ENCODE results near the gene PLD1.

The PLD1 gene

GRCh38 chr3:171661484-171661883, 148.8 kb downstream of the PLD1 start:
- in situ Hi-C loops (cut with MboI; ENCODE audit: low sequenced_read_pairs, unreplicated experiment), result loop anchor here (25.0 kb wide), 1 partner anchor 676 kb away; no protein-coding TSS in a partner anchor
- TF ChIP-seq CTCF (IDR thresholded peaks at IDR 0.05; ENCODE audit: borderline replicate concordance, control extremely low read depth, extremely low read depth, insufficient read depth, missing control alignments), result no peak
- no peak for DNase-seq (ENCODE audit: low spot score)

GRCh38 chr3:171660188-171660587, 150.1 kb downstream of the PLD1 start:
- in situ Hi-C loops (cut with MboI; ENCODE audit: low sequenced_read_pairs, unreplicated experiment), result loop anchor here (25.0 kb wide), 1 partner anchor 677 kb away; no protein-coding TSS in a partner anchor
- TF ChIP-seq CTCF (IDR thresholded peaks at IDR 0.05; ENCODE audit: borderline replicate concordance, control extremely low read depth, extremely low read depth, insufficient read depth, missing control alignments), result no peak
- DNase-seq (ENCODE audit: low spot score), result no peak

GRCh38 chr3:171658841-171659240, 151.4 kb downstream of the PLD1 start:
- no peak for DNase-seq (ENCODE audit: low spot score)
- TF ChIP-seq CTCF (IDR thresholded peaks at IDR 0.05; ENCODE audit: borderline replicate concordance, control extremely low read depth, extremely low read depth, insufficient read depth, missing control alignments), result no peak
- in situ Hi-C loops (cut with MboI; ENCODE audit: low sequenced_read_pairs, unreplicated experiment), result loop anchor here (10.0 to 25.0 kb wide), 2 partner anchors 106 to 678 kb away; no protein-coding TSS in a partner anchor

GRCh38 chr3:171654809-171655208, 155.5 kb downstream of the PLD1 start:
- no peak for TF ChIP-seq CTCF (IDR thresholded peaks at IDR 0.05; ENCODE audit: borderline replicate concordance, control extremely low read depth, extremely low read depth, insufficient read depth, missing control alignments)
- DNase-seq (ENCODE audit: low spot score), result no peak
- in situ Hi-C loops (cut with MboI; ENCODE audit: low sequenced_read_pairs, unreplicated experiment), result loop anchor here (10.0 to 25.0 kb wide), 2 partner anchors 110 to 682 kb away; no protein-coding TSS in a partner anchor

- in situ Hi-C loops (cut with MboI; ENCODE audit: low sequenced_read_pairs, unreplicated experiment), result loop anchor here (10.0 to 25.0 kb wide), 2 partner anchors 110 to 683 kb away; no protein-coding TSS in a partner anchor
- TF ChIP-seq CTCF (IDR thresholded peaks at IDR 0.05; ENCODE audit: borderline replicate concordance, control extremely low read depth, extremely low read depth, insufficient read depth, missing control alignments), result no peak
- no peak for DNase-seq (ENCODE audit: low spot score)
These were observed 156.0 kb downstream of the PLD1 start for GRCh38 chr3:171654326-171654725.

- DNase-seq (ENCODE audit: low spot score), result no peak
- TF ChIP-seq CTCF (IDR thresholded peaks at IDR 0.05; ENCODE audit: borderline replicate concordance, control extremely low read depth, extremely low read depth, insufficient read depth, missing control alignments), result no peak
- in situ Hi-C loops (cut with MboI; ENCODE audit: low sequenced_read_pairs, unreplicated experiment), result loop anchor here (10.0 to 25.0 kb wide), 2 partner anchors 111 to 684 kb away; no protein-coding TSS in a partner anchor
These were observed 156.6 kb downstream of the PLD1 start for GRCh38 chr3:171653701-171654100.
